ENCODE results near the gene SIVA1.
A peak's percentile ranks its signal among the peaks of the same experiment; 100 is the strongest.

Gene SIVA1

DNA sequence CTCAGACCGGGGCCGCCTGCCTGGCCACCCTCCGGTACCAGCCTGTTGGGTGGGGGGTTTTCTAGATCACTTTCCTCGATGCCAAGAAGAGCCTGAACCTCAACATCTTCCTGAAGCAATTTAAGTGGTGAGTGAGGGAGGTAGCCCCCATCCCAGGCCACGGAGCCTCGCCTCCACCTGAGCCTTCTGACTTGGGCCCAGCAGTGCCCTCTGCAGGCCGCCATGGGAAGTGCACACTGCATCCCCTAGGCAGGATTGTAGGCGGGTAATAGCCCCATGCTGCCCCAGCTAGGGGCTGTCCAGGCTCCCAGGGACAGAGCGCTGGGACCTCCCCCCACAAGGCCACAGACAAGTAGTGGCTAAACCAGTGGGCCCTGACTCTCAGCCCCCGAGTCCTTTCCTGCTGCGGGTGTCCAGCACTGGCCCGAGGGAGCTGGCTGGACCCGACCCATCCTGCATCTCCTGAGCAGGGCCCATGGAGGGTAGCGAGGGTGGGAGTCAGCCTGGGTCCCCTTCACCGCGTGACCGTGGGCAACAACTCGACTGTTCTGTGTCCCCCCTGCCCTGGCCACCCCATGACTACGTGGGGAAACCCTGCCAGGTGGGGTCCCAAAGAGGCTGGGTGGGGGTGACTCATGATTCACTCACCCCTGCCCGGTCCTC is 44.2 kb upstream of the SIVA1 start:
- FAIRE-seq (no peak), DNase-seq (ENCODE audit: insufficient read length, low spot score) (peak; percentile 99)
- TF ChIP-seq, protein P1, sequence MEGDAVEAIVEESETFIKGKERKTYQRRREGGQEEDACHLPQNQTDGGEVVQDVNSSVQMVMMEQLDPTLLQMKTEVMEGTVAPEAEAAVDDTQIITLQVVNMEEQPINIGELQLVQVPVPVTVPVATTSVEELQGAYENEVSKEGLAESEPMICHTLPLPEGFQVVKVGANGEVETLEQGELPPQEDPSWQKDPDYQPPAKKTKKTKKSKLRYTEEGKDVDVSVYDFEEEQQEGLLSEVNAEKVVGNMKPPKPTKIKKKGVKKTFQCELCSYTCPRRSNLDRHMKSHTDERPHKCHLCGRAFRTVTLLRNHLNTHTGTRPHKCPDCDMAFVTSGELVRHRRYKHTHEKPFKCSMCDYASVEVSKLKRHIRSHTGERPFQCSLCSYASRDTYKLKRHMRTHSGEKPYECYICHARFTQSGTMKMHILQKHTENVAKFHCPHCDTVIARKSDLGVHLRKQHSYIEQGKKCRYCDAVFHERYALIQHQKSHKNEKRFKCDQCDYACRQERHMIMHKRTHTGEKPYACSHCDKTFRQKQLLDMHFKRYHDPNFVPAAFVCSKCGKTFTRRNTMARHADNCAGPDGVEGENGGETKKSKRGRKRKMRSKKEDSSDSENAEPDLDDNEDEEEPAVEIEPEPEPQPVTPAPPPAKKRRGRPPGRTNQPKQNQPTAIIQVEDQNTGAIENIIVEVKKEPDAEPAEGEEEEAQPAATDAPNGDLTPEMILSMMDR (IDR thresholded peaks at IDR 0.05; ENCODE audit: insufficient read depth, missing control alignments), result peak; percentile 76

DNA sequence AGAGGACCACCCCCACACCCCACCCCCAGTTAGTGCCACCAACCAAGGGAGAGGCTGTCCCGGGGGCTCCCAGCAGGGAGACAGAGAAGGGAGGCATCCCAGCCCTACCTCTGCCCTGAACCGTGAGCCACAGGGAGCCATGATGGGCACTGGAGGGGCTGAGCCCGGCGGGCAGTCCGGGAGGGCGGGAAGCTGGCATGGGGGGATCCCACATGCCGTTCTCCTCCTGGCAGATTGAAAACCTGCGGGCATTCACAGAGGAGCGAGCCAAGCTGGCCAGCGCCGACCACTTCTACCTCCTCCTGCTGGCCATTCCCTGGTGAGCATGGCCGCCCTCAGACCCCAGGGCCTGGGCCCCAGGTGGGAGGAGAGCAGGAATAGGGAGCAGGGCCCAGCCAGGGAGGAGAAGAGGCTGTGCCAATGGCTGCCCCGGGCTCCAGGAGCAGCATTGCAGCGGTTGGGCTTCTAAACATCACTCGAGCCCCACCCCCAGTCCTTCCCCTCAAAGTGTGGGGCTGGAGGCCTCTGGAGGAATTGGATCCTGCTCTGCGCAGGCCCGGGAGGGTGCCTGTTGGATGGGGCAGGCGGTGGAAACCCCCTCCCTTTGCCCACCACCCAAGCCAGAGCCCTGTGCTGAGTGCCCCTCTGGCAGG is 43.4 kb upstream of the SIVA1 start:
- DNase-seq (ENCODE audit: insufficient read length, low spot score), result no peak

DNA sequence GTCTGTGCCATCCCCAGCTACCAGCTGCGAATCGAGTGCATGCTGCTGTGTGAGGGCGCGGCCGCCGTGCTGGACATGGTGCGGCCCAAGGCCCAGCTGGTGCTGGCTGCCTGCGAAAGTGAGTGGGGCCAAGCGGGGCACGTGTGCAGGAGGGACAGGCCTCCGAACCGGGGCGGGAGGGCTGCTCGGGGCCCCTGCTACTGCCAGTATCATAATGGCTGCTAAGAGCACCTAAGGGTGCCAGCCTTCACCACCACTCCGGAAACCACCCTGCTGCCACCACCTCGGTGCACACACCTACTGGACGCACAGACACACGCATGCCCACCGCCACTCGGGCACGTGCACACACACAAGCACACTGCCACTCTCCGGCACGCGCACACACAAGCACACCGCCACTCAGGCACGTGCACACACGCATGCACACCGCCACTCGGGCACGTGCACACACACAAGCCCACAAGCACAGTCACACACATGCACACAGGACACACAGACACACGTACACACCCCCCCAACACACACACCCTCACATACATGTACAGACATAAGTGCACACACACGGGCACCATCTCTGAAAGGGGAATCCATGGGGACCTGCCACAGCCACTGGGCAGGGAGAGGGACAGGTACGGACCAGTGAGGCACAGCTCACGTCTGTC is 42.7 kb upstream of the SIVA1 start:
- TF ChIP-seq, protein P1 (IDR thresholded peaks at IDR 0.05; ENCODE audit: insufficient read depth, missing control alignments), result no peak
- DNase-seq (ENCODE audit: insufficient read length, low spot score) (no peak), FAIRE-seq (no peak)

More for the DNA sequence above, 43.4 kb upstream of the SIVA1 start:
- FAIRE-seq, result no peak
- TF ChIP-seq, protein P1 (IDR thresholded peaks at IDR 0.05; ENCODE audit: insufficient read depth, missing control alignments), result no peak

DNA sequence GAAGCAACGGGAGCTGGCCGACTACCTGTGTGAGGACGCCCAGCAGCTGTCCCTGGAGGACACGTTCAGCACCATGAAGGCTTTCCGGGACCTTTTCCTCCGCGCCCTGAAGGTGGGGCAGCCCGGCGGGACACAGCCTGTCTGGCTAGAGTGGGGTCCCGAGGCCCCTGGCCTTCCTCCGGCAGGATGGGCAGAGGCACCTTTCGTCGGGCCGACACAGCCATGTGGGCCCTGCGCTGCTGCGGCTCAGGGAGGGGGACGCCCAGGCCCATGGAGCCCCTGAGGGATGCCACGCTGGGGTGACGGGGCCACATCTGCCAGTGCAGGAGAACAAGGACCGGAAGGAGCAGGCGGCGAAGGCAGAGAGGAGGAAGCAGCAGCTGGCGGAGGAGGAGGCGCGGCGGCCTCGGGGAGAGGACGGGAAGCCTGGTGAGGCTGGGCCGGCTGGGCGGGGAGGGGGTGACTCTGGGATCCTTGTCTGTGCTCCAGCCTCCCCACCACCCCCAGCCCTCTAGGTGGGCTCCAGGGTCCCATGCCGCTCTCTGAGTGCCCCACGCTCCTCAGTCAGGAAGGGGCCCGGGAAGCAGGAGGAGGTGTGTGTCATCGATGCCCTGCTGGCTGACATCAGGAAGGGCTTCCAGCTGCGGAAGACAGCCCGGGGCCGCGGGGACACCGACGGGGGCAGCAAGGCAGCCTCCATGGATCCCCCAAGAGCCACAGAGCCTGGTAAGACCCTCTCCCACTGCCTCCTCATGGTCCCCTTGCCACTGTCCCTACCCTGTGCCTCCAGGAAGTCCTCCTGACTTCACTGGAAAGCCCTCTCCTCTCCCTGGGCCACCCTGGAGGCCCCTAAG is 39.8 kb upstream of the SIVA1 start:
- no peak for FAIRE-seq
- no peak for DNase-seq (ENCODE audit: insufficient read length, low spot score)
- TF ChIP-seq, protein P1 (IDR thresholded peaks at IDR 0.05; ENCODE audit: insufficient read depth, missing control alignments), result no peak

DNA sequence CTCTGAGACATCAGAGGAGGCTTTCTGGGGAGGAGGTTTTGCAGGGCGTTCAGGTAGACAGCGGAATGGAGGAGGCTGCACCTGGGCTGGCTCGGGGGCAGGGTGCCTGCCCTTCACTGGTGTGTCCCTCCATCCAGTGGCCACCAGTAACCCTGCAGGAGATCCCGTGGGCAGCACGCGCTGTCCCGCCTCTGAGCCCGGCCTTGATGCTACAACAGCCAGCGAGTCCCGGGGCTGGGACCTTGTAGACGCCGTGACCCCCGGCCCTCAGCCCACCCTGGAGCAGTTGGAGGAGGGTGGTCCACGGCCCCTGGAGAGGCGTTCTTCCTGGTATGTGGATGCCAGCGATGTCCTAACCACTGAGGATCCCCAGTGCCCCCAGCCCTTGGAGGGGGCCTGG is 38.9 kb upstream of the SIVA1 start:
- FAIRE-seq (no peak), DNase-seq (ENCODE audit: insufficient read length, low spot score) (no peak)
- TF ChIP-seq, protein P1 (IDR thresholded peaks at IDR 0.05; ENCODE audit: insufficient read depth, missing control alignments), result no peak

DNA sequence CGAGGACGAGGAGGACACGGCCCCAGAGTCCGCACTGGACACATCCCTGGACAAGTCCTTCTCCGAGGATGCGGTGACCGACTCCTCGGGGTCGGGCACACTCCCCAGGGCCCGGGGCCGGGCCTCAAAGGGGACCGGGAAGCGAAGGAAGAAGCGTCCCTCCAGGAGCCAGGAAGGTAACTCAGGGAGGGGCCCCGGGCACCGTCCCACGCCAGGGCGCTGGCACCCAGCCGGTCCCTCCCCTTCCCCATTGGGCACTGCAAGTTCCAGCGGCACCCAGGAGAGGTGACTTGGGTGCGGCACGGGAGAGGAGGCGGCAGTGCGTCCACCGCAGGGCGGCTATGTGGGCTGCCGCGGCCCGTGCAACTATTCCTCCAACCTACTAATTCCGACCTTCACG is 38.3 kb upstream of the SIVA1 start:
- DNase-seq (ENCODE audit: insufficient read length, low spot score) (no peak), FAIRE-seq (no peak)
- TF ChIP-seq, protein P1 (IDR thresholded peaks at IDR 0.05; ENCODE audit: insufficient read depth, missing control alignments), result no peak
